ELR (cell line): ENCODE measurements around the gene FST.

Experiments used
- DNase-seq: peaks from one replicate; pipeline ENCODE4 v3.0.0-alpha.2; 2015; ENCODE audit warnings: low read depth

FST gene, protein sequence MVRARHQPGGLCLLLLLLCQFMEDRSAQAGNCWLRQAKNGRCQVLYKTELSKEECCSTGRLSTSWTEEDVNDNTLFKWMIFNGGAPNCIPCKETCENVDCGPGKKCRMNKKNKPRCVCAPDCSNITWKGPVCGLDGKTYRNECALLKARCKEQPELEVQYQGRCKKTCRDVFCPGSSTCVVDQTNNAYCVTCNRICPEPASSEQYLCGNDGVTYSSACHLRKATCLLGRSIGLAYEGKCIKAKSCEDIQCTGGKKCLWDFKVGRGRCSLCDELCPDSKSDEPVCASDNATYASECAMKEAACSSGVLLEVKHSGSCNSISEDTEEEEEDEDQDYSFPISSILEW

GRCh38 chr5:53480416-53481158 lies at the start of gene FST:
Gene FST, plus strand, starts transcription at chr5:53480629. Its CDS starts 163 bp downstream, at chr5:53480792.
- peak; percentile 58 for DNase-seq

- peak; percentile 66 for DNase-seq
Observed at GRCh38 chr5:53431665-53432064, 48.8 kb upstream of the FST start.

- DNase-seq = no peak
Observed at GRCh38 chr5:53433026-53433425, 47.4 kb upstream of the FST start.

DNA sequence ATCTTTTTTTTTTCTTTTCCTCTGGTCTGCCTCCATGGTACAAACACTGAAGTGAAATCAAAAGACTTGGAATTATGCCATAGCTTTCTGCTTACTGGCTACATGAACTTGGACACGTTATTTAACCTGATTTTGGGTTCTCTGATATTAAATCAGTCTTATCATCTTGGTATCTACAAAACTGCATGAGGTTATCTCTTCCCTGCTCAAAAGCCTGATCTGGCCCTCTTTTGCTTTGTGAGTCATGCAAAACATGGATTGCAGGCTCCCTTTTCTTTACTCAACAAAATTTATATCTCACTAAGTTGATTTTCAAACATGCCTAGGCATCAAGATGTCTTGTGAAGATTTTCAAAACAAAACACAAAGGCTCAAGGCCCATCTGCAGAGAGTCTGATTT lies 45.9 kb upstream of the FST start:
- no peak for DNase-seq

DNA sequence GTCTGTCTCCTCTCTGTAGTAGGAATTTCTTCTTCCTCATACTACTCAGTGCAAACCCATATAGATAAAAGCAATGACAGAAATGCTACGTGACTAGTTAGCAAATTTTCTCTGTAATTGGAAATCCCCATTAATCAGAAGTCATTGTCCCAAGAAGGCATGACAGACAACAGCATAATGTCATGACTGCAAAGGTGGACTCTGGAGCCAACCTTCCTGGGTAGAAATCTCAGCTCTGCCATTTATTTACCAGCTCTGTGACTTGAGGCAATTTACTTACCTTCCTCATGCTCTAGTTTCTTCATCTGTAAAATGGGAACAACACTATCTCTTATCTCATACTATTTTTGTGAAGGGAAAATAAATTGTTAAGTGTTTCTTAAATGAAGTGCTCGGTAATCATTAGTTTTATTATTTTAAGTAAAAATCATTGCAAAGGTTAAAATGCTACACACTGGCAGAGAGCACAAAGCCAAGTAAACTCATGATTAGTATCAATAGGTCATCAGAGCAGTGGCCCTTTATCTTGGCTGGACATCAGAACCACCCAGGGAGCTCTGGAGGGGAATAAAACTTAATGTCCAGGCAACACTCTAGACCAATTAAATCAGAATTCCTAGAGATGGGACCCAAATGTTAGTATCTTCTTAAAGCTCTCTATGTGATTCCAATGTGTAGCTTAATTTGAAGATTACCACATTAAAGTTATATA lies 43.8 kb upstream of the FST start:
- DNase-seq = no peak

DNA sequence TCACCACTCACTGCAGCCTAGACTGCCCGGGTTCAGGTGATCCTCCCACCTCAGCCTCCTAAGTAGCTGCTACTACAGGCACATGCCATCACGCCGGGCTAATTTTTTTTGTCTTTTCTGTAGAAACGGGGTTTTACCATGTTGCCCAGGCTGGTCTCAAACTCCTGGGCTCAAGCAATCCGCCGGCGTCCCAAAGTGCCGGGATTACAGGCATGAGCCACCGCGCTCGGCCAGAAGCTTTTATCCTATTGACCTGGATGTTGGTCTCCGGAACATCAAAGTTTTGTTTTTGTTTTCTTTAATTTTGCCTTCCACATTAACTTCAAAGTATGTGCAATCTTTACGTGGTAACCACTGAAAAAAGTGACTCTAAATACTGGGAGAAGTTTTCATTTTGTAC lies 42.4 kb upstream of the FST start:
- no peak for DNase-seq

DNA sequence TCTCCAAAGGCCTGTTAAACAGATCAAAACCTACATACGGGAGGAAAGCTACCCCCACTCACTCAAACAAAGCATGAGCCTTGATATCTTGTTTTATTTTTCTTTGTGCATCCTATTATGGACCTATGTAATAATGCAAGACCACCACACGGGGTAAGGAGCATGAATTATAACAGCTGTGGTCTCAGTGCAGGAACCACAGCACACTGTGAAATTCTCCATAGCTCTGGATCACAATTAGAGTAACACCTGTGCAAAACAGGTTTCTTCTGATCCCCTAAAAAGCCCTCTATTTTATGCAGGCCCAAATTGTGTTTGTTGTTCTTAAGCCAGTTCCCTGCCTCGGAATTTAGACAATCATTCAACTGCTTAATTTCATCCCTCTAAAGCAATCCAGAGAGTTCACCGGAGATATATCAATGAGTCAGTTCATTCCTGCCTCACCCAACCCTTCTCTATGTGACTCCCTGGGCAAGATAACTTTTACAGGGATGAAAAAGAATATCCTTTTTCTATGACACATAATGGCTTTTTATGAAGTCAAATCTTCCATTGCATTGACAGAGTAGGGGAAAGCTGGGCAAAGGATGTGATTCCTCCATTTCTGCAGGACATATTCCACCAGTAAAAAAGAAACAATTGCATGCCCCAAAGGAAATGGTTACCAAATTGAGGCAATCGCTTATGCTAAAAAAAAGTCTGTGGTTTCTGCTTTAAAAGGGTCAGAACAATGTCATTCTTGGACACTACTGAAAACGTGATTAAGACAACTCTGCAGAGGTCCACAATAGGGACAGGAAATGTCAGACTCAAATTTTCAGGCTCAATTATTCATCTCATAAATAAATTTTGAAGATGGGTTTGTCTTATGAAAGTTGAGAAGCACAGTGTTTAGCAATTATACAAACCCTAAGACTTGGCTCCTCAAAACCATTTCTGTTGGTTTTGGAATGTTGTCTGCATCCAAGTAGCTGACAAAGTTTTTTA lies 41.6 kb upstream of the FST start:
- DNase-seq = peak; percentile 77

DNA sequence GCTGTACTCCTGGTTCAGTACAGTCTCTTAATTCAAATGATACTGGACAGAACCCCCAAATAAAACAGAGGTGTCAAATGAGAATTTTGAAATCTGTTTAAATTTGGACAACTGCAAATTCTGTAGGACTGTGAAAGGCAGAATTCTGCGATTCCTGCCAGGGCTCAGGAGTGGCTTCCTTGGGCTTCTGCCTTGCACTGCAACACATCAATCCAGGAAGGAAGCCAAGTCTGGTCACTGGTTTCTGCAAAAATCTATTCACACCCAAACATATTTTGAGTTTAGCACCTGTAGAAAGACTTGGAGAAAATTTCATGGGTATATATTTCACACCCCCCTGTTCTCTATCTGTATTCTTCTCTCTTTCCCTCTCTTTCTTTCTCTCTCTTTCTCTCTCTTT lies 37.5 kb upstream of the FST start:
- no peak for DNase-seq

- DNase-seq = no peak
Observed at GRCh38 chr5:53445569-53445968, 34.9 kb upstream of the FST start.

GRCh38 chr5:53446908-53447307 lies 33.5 kb upstream of the FST start:
- DNase-seq = peak; percentile 37

GRCh38 chr5:53448851-53449250 lies 31.6 kb upstream of the FST start:
- DNase-seq = no peak

GRCh38 chr5:53453898-53454718 lies 26.3 kb upstream of the FST start:
- no peak for DNase-seq

- DNase-seq = no peak
Observed at GRCh38 chr5:53454719-53455000, 25.8 kb upstream of the FST start.

- no peak for DNase-seq
Observed at GRCh38 chr5:53456366-53456765, 24.1 kb upstream of the FST start.

DNA sequence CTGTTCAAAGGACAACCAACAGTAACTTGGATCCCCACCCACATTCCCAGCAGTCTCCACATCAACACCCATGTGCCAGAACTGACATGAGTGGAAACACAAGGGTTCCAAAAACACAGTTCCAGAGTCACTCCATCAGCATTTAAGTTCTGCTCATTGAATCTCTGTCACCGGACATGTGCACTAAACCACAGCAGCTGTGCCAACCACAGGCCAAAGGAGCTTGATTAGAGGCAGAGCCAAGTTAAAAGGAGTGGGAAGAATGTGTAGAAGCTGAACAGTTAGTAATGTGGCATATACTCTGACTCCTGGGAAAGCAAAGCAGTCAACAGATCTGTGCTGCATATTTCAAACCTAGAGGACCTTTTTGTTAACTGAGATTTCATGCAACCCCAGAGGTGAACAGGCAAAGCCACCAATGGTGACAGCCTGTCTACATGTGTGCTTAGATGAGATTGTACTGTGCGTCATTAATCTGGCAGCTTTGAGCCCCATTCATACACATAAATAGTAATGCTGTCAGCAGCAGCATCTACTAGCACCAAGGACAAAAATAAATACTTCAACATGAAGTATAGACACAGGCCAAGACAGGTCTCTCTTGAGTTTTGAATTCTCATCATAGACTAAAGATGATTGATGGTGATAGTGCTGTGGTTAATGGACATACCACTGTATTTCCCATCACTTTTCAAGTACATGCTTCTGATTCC lies 16.4 kb upstream of the FST start:
- DNase-seq = no peak

GRCh38 chr5:53464722-53465121 lies 15.7 kb upstream of the FST start:
- no peak for DNase-seq

DNA sequence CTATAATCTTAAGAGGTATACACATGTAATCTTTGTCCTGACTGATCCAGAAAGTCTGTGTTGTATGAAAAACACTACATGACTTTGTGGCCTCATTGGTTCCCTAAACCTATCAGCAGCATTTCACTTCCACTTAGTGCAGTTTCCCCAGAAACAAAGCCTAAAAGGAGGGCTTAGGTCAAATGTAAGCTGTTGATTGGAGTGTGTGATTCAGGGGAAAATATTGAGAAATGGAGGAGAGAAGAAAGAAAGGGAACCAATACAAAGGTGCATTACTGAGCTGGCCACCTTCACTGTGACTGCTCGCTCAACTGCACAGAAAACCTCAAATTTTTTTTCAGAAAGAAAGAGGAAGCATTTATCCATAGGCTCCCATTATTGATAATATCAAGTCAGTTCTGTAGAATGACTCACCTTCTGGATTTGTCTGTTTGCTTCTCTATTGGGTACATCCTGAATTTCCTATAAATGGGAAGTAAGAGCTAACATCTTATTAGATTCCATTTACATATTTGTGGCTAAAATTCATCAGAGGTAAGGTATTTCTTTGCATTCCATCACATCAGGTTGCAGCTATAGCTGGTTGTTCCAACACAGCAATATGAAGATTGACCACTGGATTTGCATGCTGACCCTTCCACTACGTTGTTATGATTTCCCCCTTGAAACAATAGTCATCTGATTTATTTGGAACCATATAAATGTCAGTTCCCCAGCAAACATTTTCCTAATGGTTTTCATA lies 10.3 kb upstream of the FST start:
- DNase-seq = peak; percentile 94

- no peak for DNase-seq
Observed at GRCh38 chr5:53472279-53472678, 8.2 kb upstream of the FST start.

GRCh38 chr5:53472720-53473510 lies 7.5 kb upstream of the FST start:
- no peak for DNase-seq
